ENCODE results near the gene MARCHF2. TPM values are rescaled to one million over a fixed set of nuclear protein-coding genes. Genes with fewer than 3 reads are reported as not detected.
"Not testable (repeated sequence)": the region's sequence is repeated elsewhere in the genome, so short reads cannot be mapped to it uniquely, and the experiment has no call there.

The MARCHF2 gene
- total RNA-seq, 1 donor from 2014 or later: 100.0 TPM

DNA sequence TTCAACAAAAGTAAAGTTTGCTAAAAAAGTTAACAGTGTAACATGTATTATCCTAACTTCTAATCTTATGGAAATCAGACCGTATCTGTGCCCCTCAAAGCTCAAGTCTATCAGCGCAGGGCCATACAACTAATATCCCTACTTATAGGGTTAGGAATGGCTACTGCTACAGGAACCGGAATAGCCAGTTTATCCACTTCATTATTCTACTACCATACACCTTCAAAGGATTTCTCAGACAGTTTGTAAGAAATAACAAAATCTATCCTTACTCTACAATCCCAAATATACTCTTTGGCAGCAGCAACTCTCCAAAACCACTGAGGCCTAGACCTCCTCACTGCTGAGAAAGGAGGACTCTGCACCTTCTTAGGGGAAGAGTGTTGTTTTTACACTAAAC lies 27.5 kb upstream of the MARCHF2 start:
- ATAC-seq (ENCODE audit: poor library complexity); intact Hi-C loops (cut with DNase I); DNase-seq: not testable (repeated sequence)

DNA sequence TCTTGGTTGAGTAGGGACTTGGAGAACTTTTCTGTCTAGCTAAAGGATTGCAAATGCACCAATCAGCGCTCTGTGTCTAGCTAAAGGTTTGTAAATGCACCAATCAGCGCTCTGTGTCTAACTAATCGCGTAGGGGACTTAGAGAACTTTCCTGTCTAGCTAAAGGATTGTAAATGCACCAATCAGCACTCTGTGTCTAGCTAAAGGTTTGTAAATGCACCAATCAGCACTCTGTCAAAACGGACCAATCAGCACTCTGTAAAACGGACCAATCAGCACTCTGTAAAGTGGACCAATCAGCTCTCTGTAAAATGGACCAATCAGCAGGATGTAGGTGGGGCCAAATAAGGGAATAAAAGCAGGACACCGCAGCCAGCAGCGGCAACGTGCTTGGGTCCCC lies 26.7 kb upstream of the MARCHF2 start:
- ATAC-seq (ENCODE audit: poor library complexity); DNase-seq; intact Hi-C loops (cut with DNase I): not testable (repeated sequence)

DNA sequence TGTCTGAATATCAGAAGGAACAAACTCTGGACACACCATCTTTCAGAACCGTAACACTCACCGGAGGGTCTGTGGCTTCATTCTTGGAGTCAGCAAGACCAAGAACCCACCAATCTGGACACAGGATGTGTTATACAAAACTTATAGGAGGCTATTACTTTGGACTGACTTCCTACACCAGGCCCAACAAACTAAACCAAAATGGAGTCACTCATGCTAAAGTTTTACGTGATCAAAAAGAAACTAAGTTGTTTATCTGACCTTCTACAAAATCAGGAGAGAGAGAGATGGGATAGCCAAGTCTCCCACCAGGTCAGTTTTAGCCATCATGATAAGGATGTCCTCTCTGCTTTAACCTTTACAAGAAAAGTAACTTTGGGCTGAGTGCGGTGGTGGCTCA lies 26.1 kb upstream of the MARCHF2 start:
- DNase-seq: no peak
- intact Hi-C loops (cut with DNase I): no loop called here
- no peak for ATAC-seq (ENCODE audit: poor library complexity)

DNA sequence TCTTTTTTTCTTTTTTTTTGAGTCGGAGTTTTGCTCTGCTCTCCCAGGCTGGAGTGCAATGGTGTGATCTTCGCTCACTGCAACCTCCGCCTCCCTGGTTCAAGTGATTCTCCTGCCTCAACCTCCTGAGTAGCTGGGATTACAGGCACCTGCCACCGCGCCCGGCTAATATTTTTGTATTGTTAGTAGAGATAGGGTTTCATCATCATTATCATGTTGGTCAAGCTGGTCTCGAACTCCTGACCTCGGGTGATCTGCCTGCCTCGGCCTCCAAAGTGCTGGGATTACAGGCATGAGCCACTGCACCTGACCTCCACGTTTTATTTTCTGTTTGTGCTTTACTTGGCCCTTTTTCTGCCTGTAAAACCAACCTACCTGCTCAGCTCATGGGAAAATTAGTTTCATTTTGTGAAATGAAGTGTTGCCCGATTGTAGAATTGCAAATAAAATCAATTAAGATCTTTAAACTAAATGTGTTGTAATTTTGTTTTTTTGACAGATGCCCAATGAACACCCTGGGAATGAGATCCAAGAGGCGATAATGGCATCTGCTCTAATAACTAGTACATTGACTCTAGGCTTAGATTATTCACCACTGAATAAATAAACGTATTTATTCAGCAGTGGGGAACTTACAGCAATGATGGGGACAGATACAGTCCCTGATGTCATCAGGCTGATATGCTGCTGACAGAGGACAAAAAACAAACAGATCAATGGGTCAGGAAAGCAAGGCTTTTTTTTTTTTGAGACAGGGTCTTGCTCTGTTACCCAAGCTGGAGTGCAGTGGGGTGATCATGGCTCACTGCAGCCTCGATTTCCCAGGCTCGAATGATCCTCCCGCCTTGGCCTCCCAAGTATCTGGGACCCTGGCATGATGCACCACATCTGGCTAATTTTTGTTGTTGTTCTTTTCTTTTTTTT lies 25.2 kb upstream of the MARCHF2 start:
- DNase-seq: no peak
- intact Hi-C loops (cut with DNase I): no loop called here

DNA sequence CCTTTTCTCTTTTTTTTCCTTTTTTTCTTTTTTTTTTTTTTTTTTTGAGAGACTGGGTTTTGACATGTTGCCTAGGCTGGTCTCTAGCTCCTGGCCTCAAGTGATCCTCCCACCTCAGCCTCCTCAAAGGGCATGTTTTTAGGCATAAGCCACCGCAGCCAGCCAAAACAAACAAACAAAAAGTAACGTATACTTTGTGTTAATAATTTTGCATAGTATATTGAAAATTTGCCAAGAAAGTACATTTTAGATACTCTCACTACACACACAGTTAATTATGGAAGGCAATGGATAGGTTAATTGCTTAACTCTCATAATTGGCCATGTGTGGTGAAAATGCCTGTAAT lies 24.5 kb upstream of the MARCHF2 start:
- DNase-seq: no peak
- intact Hi-C loops (cut with DNase I): no loop called here
- no peak for ATAC-seq (ENCODE audit: poor library complexity)

More for the DNA sequence above, 25.2 kb upstream of the MARCHF2 start:
- ATAC-seq (ENCODE audit: poor library complexity): no peak

DNA sequence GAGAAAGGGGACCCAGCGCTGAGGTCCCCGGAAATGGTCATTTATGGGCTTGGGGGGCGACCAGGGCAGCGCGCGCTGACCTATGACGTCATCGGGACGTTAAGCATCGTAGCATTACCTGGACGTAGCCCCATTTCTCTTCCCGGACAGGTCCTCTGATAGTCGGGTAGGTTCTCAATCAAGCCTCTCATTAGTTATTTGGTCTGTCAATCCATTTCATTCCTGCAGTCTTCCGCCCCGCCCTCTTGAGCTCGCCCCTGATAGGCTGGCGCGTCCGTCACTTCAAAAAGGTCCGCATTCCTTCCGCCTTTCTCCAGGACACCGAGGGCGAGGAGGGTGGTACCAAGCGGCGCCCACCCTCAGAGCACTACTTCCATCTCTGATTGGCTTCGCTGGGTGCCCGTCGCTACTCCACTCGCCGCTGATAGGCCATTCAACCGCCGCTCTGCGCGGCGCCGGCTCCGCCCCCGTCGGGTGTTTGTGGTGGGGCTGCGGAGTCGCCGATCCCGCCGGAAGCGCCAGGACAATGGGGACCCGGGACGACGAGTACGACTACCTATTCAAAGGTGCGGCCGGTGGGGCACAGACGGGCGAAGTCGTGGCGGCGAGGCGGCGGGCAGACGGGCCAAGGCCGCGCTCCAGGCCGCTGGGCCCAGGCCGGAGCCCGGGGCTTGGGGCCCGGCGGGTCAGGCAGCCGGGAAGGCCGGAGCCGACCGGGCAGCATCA lies 23.1 kb upstream of the MARCHF2 start, which contains the start of gene RAB11B:
Gene RAB11B (plus strand): TSS at position 470 of the 726 bp plus-strand sequence. CDS start 57 bp downstream, at position 527.
- intact Hi-C loops (cut with DNase I): no loop called here

DNA sequence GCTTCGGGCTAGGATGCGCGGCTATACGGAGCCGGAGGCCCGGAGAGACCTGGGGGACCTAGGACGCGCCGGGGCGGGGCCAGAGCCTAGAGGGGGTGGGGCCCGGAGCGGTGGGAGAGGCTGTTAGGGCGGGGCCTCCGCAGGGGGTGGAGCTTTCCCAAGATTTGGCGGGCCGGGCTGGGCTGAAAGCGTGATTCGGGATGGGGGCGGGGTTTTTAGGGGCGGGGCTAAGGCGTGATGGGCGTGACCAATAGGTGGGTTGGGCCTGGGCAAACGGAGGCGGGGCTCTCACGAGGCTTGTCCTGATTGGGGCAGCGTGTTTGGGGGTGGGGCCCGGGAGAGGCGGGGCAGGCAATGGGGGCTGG lies 22.5 kb upstream of the MARCHF2 start:
- intact Hi-C loops (cut with DNase I): no loop called here

More for the DNA sequence above, 23.1 kb upstream of the MARCHF2 start, which contains the start of gene RAB11B:
- peak; percentile 91 for ATAC-seq (ENCODE audit: poor library complexity)
- DNase-seq: peak; percentile 100

DNA sequence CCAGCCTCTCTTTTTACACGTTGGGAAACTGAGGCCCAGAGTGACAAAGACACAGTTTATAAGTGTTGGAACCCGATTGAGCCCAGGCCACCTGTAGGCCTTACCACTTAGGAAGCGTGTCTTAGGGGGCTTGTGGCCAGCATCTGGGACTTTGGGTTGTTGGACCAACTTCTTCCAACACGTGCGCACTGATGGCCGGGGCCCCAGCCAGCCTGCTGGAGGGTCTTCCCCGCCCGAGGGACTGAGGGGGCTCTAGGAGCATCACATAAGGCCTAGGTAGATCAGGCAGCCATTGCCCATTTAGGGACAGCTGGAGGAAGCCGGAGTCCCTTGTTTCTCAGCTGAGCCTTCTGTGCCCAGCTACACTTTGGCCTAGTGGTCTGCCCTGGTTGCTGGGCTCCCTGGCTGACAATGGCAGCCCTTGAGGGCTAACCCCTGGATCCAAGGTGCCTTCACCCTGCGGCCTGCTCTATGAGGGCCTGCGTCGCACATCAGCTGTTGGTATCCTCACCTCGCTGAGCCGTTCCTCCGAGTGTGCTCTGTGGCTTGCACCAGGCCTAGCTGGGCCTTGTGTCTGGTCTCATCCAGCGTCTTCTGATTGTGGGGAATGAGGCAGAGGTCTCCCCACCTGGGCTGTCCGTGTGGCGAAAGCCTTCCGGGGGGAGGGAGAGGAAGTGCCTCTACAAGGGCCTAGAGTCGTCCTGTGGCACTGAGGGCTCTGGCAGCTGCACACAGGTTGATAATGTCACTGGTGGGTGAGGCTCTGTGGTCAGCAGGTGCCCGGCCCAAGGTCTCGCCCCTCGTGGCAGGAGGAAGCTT lies 21.7 kb upstream of the MARCHF2 start:
- ATAC-seq (ENCODE audit: poor library complexity) (no peak), DNase-seq (no peak)
- intact Hi-C loops (cut with DNase I): no loop called here

More for the DNA sequence above, 22.5 kb upstream of the MARCHF2 start:
- ATAC-seq (ENCODE audit: poor library complexity) (peak; percentile 84), DNase-seq (peak; percentile 97)

DNA sequence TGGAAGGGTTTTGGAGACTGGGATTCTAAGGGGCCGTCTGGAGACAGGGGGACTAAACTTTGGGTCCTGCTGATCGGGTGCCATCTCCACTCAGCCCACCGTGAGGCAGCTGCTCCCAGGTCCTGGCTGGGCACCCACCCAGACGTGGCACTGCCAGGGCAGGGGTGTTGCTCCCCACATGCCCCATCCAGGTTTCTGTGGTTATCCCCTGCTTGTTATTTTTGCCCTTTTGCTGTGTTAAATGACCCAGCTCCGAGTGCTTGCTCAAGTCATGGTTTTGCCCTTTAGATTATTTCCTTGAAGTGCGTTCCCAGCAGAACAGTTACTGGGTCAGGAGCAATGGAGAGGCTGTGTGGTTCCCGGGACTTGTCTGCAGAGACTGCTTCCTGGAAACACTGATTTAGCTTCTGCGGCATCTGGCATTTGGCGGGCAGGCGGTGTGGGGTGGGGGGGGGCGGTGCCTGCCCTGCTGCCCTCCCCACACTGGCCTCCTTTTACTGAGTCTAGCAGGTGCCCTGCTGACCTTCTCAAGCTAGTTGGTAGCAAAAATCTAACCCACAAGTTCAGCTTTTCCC lies 21.0 kb upstream of the MARCHF2 start:
- intact Hi-C loops (cut with DNase I): no loop called here
- ATAC-seq (ENCODE audit: poor library complexity): peak; percentile 17
- DNase-seq: peak; percentile 64

DNA sequence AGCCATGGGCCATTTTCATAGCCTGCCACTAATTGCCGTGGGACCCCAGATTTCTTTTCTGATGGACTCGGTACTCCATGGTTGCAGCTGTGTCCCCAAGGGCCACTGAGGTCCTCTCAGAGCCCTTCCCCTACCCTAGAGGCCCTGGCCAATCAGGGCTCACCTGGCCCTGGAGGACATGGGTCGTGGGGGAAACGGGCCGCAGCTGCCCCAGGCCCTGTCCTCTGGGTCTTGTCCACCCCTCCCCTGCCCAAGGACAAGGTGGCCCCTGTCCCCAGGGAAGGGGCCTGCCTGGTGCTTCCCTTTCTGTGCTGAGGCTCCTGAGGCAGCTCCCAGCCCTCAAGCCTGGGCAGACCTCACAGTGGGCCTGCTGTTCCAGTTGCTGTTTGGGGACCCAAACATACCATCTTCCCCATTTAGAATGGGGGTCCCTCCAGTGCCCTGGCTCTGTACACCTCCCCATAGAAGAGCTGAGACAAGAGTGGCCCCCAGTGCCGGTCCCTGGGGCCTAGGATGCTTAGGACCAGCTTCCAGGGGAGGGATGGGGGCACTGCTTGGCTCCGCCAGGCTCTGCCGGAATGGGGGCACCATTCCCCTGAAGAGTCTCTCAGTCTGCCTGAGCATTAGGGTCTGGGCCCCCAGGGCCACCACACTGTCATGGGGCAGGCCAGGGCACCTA lies 19.8 kb upstream of the MARCHF2 start:
- DNase-seq: peak; percentile 26
- no peak for ATAC-seq (ENCODE audit: poor library complexity)
- intact Hi-C loops (cut with DNase I): no loop called here

DNA sequence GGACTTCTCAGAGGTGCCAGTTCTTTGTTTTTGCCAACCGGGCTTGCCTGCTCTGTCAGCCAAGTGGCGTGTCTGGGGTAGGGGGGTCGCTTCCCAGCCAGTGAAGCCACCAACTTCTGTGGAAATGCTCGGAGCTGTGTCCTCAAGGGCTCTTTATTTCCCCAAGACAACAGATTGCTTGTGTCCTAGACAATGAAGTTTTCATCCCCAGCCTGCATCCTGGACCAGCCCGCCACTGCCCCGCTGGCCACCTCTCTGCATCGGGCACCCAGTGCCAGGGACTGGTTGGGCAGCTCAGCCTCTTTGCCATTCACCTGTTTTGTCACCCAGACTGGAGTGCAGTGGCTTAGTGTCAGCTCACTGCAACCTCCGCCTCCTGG lies 19.2 kb upstream of the MARCHF2 start:
- intact Hi-C loops (cut with DNase I): no loop called here
- DNase-seq: peak; percentile 38
- no peak for ATAC-seq (ENCODE audit: poor library complexity)

DNA sequence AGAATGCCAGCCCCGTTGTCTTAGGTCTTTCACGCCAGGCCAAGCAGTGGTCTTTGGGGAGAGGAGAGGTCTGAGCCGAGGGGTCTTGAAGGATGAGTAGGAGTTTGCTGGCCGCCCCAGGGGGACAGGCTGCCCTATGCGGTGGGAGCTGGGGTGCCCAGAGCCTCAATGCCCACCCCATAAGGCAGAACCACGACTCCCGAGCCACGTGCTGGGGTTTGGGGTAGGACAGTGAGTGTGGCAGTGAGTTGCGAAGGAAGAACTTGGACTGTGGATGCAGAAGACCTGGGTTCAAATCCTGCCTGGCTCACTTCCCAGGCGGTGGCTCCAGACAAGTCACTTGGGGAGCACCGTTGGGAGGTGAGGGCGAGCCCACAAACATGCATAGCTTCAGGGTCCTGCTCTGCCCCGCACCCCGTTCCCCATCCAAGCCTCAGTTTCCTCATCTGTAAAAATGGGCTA lies 17.5 kb upstream of the MARCHF2 start:
- DNase-seq (no peak), ATAC-seq (ENCODE audit: poor library complexity) (no peak)
- intact Hi-C loops (cut with DNase I): loop anchor here (5.0 kb wide), 1 partner anchor 38 kb away; no protein-coding TSS in a partner anchor

DNA sequence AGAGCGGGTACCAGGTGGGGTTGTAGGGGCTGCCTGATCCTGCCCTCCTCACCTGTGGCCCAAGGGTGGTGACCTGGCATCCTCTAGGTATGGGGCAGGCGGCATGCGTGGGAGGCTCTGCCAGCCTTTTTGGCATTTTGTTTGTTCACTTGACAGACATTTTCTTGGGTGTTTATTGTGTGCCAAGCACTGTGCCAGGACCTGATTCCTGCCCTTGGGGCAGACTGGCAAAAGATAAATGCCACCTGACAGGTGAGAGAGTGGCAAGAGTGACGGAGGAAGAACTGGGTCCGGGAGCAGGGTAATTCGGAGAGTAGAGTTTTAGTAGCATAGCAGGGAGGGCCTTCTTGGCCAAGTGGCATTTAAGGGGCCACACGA lies 16.9 kb upstream of the MARCHF2 start:
- intact Hi-C loops (cut with DNase I): loop anchor here (5.0 kb wide), 1 partner anchor 39 kb away; no protein-coding TSS in a partner anchor
- no peak for ATAC-seq (ENCODE audit: poor library complexity)
- no peak for DNase-seq

DNA sequence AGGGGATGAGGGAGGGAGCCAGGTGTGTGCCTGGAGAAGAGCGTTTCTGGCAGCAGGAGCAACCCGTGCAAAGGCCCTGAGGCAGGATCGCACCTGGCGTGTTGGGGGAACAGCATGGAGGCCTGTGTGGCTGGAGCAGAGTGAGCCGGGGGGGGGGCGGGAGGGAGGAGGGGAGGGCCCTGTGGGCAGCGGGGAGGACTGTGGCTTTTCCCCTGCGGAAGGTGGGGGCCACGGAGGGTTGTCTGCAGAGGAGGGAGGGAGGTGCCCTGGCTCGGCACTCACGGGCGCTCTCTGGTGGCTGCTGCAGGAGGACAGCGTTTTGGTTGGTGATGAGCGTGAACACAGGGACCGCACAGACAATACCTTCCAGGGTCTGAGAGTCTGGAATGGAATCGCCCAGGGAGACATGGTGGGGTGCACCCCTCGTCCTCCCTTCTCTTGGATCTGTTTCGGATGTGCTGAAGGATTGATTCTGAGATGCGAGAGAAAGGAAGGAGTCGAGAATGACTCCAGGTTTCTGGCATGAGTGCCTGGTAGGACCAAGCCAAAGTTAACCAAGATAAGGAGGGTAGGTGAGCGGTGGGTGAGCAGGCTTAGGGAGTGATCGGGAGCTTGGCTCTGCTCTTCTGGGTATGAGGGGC lies 16.4 kb upstream of the MARCHF2 start:
- intact Hi-C loops (cut with DNase I): loop anchor here (5.0 kb wide), 1 partner anchor 39 kb away; no protein-coding TSS in a partner anchor
- peak; percentile 38 for ATAC-seq (ENCODE audit: poor library complexity)
- peak; percentile 81 for DNase-seq

DNA sequence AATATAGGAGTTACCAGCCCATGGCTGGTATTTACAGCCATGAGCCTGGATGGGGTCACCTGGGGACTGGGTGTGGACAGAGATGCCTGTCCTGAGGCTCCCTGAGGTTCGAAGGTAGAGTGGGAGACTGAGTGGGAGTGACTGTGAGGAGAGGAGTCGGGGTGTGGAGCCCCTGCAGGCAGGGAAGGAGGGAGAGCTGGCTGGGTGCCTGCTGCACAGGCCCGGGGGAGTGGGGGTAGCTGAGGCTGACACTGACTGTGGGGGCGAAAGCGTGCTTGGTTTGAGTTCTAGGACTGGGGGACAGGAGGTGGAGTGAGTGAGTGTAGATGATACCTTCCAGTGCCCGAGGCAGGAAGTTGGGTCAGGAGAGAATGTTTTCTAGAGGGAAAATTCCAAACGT lies 15.8 kb upstream of the MARCHF2 start:
- intact Hi-C loops (cut with DNase I): loop anchor here (5.0 kb wide), 1 partner anchor 40 kb away; no protein-coding TSS in a partner anchor
- DNase-seq (no peak), ATAC-seq (ENCODE audit: poor library complexity) (no peak)

DNA sequence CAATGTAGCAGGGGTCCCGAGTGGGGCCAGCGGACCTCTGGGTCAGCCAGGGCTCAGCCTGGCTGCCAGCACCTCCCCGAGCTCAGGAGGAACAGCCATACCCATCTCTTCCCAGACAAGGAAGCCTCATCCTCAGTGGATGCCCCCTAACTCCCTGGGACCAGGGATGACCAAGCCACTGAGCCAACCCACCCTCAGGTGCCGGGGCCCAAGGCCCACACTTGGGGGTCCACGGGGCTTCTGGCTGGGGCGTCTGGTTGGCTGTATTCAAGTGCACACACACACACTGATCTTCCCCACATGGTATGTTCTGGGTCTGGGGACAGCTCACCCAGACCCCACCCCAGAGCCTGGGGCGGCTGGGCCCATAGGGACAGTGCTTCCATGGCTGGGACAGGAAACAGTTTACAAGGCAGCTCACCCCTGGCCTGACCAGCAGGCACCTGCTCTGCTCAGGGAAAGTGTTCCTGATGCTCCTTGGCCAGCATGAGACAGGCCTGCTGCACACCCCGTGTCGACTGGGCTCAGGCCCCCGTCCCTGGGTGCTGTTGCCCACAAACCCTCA lies 15.3 kb upstream of the MARCHF2 start:
- intact Hi-C loops (cut with DNase I): loop anchor here (5.0 kb wide), 1 partner anchor 41 kb away; no protein-coding TSS in a partner anchor
- DNase-seq (no peak), ATAC-seq (ENCODE audit: poor library complexity) (peak; percentile 7)

DNA sequence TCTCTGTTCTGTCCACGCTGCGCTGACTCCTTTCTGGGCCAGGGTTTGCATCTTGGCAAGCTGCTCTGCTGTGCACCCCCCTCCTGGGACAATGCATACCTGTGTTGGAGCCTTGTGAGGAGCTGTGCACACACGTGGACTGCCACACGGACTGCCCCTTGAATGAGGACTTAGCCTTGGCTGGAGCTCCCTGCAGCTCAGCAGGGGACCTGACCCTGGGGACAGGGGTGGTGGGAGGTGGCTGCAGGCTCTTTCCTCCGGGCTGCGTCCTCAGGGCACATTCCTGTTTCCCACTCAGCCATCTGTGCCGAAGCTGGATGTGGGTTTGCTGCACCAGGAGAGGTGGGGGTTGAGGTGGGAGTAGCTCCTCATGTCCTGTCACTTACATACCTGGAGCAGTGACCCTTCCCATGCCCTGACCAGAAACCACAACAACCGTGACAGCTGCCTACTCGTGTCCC lies 14.8 kb upstream of the MARCHF2 start:
- DNase-seq: no peak
- intact Hi-C loops (cut with DNase I): loop anchor here (5.0 kb wide), 1 partner anchor 41 kb away; no protein-coding TSS in a partner anchor

More for the DNA sequence above, 14.8 kb upstream of the MARCHF2 start:
- peak; percentile 5 for ATAC-seq (ENCODE audit: poor library complexity)

Data from Right ventricle myocardium superior (tissue), 1 donor.